Hepatocyte (in vitro differentiated cells): ENCODE data around the gene TUT1. TPM values are rescaled to one million over a fixed set of nuclear protein-coding genes. Genes with fewer than 3 reads are reported as not detected.

ENCODE experiments used
- DNase-seq: peaks from one replicate; pipeline ENCODE4 v3.0.0-alpha.2; 2016; ENCODE audit warnings: low spot score
- H2AFZ ChIP-seq: fragments of 200-600 bp; sonication (generic); 2 replicates; pipeline ENCODE4 v1.6.0; 2016; ENCODE audit warnings: antibody characterized with exemption, mild to moderate bottlenecking
- H3K27ac ChIP-seq: fragments of 200-600 bp; sonication (generic); 2 replicates; pipeline ENCODE4 v1.5.1; 2016; ENCODE audit warnings: mild to moderate bottlenecking
- H3K27me3 ChIP-seq: fragments of 200-600 bp; sonication (generic); 2 replicates; pipeline ENCODE4 v1.6.1; 2016
- H3K36me3 ChIP-seq: fragments of 200-600 bp; sonication (generic); replicated peaks from 2 replicates; pipeline ENCODE4 v1.5.1; 2016; ENCODE audit warnings: low read depth; ENCODE audit not compliant: insufficient read depth
- H3K4me1 ChIP-seq: fragments of 200-600 bp; sonication (generic); 2 replicates; pipeline ENCODE4 v1.5.1; 2016; ENCODE audit warnings: mild to moderate bottlenecking, moderate library complexity; ENCODE audit not compliant: insufficient read depth
- H3K4me2 ChIP-seq: fragments of 200-600 bp; sonication (generic); 2 replicates; pipeline ENCODE4 v1.6.0; 2016
- H3K4me3 ChIP-seq: fragments of 200-600 bp; sonication (generic); 2 replicates; pipeline ENCODE4 v1.5.1; 2016; ENCODE audit warnings: mild to moderate bottlenecking
- H3K79me2 ChIP-seq: fragments of 200-600 bp; sonication (generic); 2 replicates; pipeline ENCODE4 v1.6.0; 2017; ENCODE audit warnings: mild to moderate bottlenecking
- H3K9me2 ChIP-seq: fragments of 200-600 bp; sonication (generic); replicated peaks from 2 replicates; pipeline ENCODE4 v1.6.0; 2017; ENCODE audit warnings: mild to moderate bottlenecking; ENCODE audit not compliant: insufficient read depth
- H3K9me3 ChIP-seq: fragments of 200-600 bp; sonication (generic); 2 replicates; pipeline ENCODE4 v1.5.1; 2016; ENCODE audit warnings: low read depth, mild to moderate bottlenecking
- H4K20me1 ChIP-seq: fragments of 200-600 bp; sonication (generic); 2 replicates; pipeline ENCODE4 v1.6.0; 2016; ENCODE audit warnings: mild to moderate bottlenecking; ENCODE audit not compliant: insufficient read depth, poor library complexity, severe bottlenecking
- EZH2 ChIP-seq: fragments of 200-600 bp; sonication (generic); IDR thresholded peaks from 2 replicates; pipeline ENCODE4 v1.6.1; 2016; ENCODE audit warnings: antibody characterized with exemption, mild to moderate bottlenecking, borderline replicate concordance
- EZH2phosphoT487 ChIP-seq: fragments of 200-600 bp; sonication (generic); IDR thresholded peaks from one replicate; pipeline ENCODE4 v1.6.1; 2018; ENCODE audit warnings: antibody characterized with exemption, mild to moderate bottlenecking, low read depth, moderate library complexity; ENCODE audit not compliant: unreplicated experiment, severe bottlenecking
- WGBS: methylation state at CpG from one replicate; pipeline ENCODE4 v1.1.6; 2016; ENCODE audit warnings: low lambda C conversion rate; ENCODE audit errors: missing lambda C conversion rate; 5-methylcytosine and 5-hydroxymethylcytosine counted together
- polyA plus RNA-seq: library from polyadenylated mRNA; unstranded; fragments of >200 nt; fragmentation: Nextera tagmentation; extraction: Ambion mirVana; gene quantifications from 2 replicates; pipeline ENCODE4 v1.2.1, GENCODE V29; 2016
- total RNA-seq: library from RNA; depleted of rRNA; stranded (reverse); fragments of >200 nt; gene quantifications from 2 replicates; pipeline ENCODE4 v1.2.3, GENCODE V29; 2014
- TF ChIP-seq, protein P1 (sequence below): fragments of 200-600 bp; sonication (generic); IDR thresholded peaks from 2 replicates; pipeline ENCODE4 v1.5.1; 2016; ENCODE audit warnings: antibody characterized with exemption, mild to moderate bottlenecking; ENCODE audit not compliant: poor library complexity

The TUT1 gene
- total and polyA plus RNA-seq, 2 experiments from 2014 or later: 11.7 to 14.2 TPM

DNA sequence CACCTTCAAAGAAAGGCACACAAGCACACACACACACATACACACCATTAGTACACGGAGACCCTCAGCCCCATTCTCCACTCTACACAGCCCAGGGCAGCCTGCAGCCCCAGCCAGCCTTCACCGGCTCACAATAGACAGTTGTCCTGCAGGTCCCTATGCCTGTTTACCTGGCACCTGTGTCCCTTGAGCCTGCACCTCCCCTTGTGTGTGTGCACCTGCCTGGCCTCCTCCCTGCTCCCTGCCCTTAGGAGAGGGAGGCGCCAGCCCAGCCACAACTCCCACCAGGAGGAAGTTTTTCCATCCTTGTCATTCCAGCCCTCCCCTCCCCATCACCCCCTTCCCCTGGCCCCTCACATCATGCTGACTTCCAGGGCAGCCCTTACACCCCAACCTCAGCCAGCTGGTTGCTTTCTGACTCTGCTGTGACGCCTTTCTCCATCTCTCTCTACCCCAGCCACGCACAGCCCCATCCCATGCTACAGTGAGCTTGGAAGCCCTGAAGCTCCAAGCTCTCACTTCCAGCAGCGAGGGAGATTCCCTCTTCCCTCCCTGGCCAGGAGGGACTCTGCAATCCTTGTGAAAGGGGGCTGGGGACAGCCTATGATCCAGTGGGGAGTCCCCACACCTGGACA, 49.1 kb downstream of the TUT1 start:
- DNase-seq: no peak
- peaks cover 90% of the 10 kb centered on the region for H3K79me2 ChIP-seq
- no peak overlapping the region for H3K4me3 ChIP-seq

DNA sequence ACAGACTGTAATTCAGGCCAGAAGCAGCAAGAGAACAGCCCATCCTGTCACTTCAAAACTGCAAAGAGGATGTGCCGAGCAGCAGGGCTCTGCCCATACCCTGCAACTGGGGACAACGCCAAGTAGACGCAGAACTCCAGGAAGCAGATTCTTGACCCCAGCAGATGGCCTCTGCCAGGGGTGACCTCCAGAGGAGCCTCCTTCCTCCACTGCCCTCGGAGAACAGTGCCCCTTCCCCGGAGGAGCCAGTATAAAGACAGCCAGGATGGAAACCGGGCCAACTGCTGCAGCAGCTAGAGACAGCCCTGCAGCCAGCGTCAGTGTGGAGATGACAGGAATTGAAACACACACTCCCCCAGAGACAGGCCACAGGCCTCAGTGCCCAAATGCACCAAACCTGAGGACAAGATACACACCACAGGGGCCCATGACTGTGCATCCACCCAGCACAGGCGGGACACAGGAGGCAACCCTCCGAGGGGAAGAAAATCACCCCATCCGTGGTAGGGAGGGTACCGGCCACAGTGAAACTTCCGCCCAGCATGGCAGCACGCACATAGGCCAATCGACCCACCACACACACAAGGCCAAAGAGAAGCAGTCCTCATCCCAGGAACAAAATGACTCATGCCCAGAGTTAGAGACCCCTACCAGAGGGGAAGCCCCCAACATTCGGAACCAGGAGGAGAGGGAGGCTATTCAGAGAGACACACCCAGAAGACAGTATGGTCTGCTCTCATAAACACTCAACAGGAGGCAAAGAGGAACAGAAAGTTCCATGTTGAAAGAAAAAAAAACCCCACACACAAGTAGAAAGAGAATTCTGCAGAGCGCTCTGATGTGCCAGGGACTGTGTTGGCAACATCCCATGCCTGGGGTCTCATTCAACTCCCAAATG, 50.3 kb downstream of the TUT1 start:
- H3K36me3 ChIP-seq: no peaks in the 10 kb centered on the region
- H4K20me1 ChIP-seq: peaks cover 87% of the 10 kb centered on the region
- no peaks in the 10 kb centered on the region for H3K27me3 ChIP-seq
- peak overlapping the region; percentile 95 for H3K4me2 ChIP-seq
- H3K79me2 ChIP-seq: peaks cover 96% of the 10 kb centered on the region
- no peak overlapping the region for H2AFZ ChIP-seq
- 75% methylated on average over 16 of the region's 16 CpGs for WGBS
- H3K9me3 ChIP-seq: no peaks in the 10 kb centered on the region
- H3K9me2 ChIP-seq: no peaks in the 10 kb centered on the region
- peak overlapping the region; percentile 49 for H3K27ac ChIP-seq
- TF ChIP-seq, protein P1, sequence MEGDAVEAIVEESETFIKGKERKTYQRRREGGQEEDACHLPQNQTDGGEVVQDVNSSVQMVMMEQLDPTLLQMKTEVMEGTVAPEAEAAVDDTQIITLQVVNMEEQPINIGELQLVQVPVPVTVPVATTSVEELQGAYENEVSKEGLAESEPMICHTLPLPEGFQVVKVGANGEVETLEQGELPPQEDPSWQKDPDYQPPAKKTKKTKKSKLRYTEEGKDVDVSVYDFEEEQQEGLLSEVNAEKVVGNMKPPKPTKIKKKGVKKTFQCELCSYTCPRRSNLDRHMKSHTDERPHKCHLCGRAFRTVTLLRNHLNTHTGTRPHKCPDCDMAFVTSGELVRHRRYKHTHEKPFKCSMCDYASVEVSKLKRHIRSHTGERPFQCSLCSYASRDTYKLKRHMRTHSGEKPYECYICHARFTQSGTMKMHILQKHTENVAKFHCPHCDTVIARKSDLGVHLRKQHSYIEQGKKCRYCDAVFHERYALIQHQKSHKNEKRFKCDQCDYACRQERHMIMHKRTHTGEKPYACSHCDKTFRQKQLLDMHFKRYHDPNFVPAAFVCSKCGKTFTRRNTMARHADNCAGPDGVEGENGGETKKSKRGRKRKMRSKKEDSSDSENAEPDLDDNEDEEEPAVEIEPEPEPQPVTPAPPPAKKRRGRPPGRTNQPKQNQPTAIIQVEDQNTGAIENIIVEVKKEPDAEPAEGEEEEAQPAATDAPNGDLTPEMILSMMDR: no peak
- TF ChIP-seq EZH2 (no peak), EZH2phosphoT487 (no peak)
- no peak overlapping the region for H3K4me3 ChIP-seq
- H3K4me1 ChIP-seq: peaks cover 65% of the 10 kb centered on the region
- no peak for DNase-seq

More for the DNA sequence above, 49.1 kb downstream of the TUT1 start:
- H3K4me2 ChIP-seq: peak overlapping the region; percentile 95
- no peaks in the 10 kb centered on the region for H3K9me2 ChIP-seq
- WGBS: 56% methylated on average over 6 of the region's 6 CpGs
- H3K4me1 ChIP-seq: peaks cover 68% of the 10 kb centered on the region
- peaks cover 75% of the 10 kb centered on the region for H4K20me1 ChIP-seq
- TF ChIP-seq EZH2phosphoT487 (no peak), EZH2 (no peak)
- TF ChIP-seq, protein P1: no peak
- no peaks in the 10 kb centered on the region for H3K27me3 ChIP-seq
- H3K9me3 ChIP-seq: no peaks in the 10 kb centered on the region
- H2AFZ ChIP-seq: no peak overlapping the region
- no peaks in the 10 kb centered on the region for H3K36me3 ChIP-seq
- peak overlapping the region; percentile 89 for H3K27ac ChIP-seq

DNA sequence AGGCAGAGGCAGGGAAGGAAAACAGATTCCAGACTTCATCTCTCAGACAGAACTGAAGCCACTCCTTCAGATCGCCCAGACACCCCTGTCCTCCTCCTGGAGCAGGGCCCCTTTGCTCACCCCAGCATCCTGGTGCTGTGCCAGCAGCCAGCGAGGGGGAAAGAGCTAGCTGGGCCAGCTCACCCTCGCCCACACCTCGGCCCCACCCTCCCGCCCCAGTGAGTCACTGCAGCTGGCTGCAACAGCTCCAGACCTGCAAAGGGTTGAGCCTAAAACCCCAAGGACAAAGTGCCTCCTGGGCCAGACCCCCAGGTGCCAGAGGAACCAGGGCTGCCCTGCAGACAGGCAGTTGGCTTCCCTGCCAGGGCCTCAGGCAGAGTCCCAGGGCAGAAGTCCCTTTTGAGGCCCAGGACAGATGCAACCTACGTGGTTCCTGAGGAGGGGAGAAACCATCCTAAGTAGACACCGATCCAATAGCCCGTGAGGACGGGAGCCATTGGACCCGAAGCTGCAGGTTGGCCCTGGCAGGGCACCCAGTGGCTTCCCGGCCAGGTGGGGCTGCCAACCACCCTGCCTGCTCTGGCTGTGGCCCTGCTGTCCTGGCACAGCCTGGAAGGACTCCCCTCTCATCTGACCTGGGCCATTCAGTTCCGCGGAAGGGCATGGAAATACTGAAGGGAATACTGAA, 51.9 kb downstream of the TUT1 start:
- Histone ChIP-seq H3K4me1 (peaks cover 62% of the 10 kb centered on the region), H4K20me1 (peaks cover 93% of the 10 kb centered on the region), H3K79me2 (peaks cover 98% of the 10 kb centered on the region), H3K27me3 (no peaks in the 10 kb centered on the region), H3K36me3 (no peaks in the 10 kb centered on the region), H2AFZ (no peak overlapping the region), H3K9me2 (no peaks in the 10 kb centered on the region), H3K27ac (peak overlapping the region; percentile 65), H3K4me3 (no peak overlapping the region), H3K4me2 (peak overlapping the region; percentile 95), H3K9me3 (no peaks in the 10 kb centered on the region)
- TF ChIP-seq EZH2 (no peak), EZH2phosphoT487 (no peak)
- TF ChIP-seq, protein P1: no peak
- 63% methylated on average over 12 of the region's 13 CpGs for WGBS
- peak; percentile 87 for DNase-seq
